Activated CD4-positive, alpha-beta memory T cell treated with anti-CD3 and anti-CD28 coated beads for 36 hours (primary cell): Measurements from ENCODE around the gene POFUT1. TPM values are rescaled to one million over a fixed set of nuclear protein-coding genes. Genes with fewer than 3 reads are reported as not detected.
"Not testable (repeated sequence)": the region's sequence is repeated elsewhere in the genome, so short reads cannot be mapped to it uniquely, and the experiment has no call there.

Source experiments
- CTCF ChIA-PET: fragments of 350-600 bp; sonication (Branson Sonifier 250); formaldehyde crosslinking; loops from one replicate; lab custom pipeline; 2021; ENCODE audit warnings: antibody characterized with exemption, inconsistent platforms; lab: Charles Lee
- POLR2A ChIA-PET: fragments of 350-600 bp; sonication (Branson Sonifier 250); formaldehyde crosslinking; loops from one replicate; lab custom pipeline; 2021; ENCODE audit warnings: antibody characterized with exemption; lab: Charles Lee
- DNase-seq: peaks from one replicate; pipeline ENCODE4 v3.0.0-alpha.2; 2020
- H3K27ac Mint-ChIP-seq: one replicate; pipeline ENCODE4 v1.8.0; 2021; ENCODE audit warnings: mixed read lengths
- H3K27me3 Mint-ChIP-seq: one replicate; pipeline ENCODE4 v1.8.0; 2021; ENCODE audit warnings: mixed read lengths
- H3K36me3 Mint-ChIP-seq: one replicate; pipeline ENCODE4 v1.8.0; 2021; ENCODE audit warnings: mixed read lengths
- H3K4me1 Mint-ChIP-seq: one replicate; pipeline ENCODE4 v1.8.0; 2021; ENCODE audit warnings: low read depth, mixed read lengths
- H3K4me3 Mint-ChIP-seq: one replicate; pipeline ENCODE4 v1.8.0; 2021; ENCODE audit warnings: mild to moderate bottlenecking, mixed read lengths
- H3K9me3 Mint-ChIP-seq: one replicate; pipeline ENCODE4 v1.8.0; 2021; ENCODE audit warnings: mixed read lengths
- intact Hi-C: fragments of 100-400 bp; cut with micrococcal nuclease; formaldehyde crosslinking; loops from one replicate; pipeline ENCODE4 v1.15.1; 2023
- total RNA-seq, 2 experiments: library from RNA; stranded (reverse); gene quantifications; one replicate each; pipeline ENCODE4 v1.2.3, GENCODE V29; 2021

The POFUT1 gene
- total RNA-seq, 2 experiments from 2014 or later = 48.4 to 48.5 TPM

DNA sequence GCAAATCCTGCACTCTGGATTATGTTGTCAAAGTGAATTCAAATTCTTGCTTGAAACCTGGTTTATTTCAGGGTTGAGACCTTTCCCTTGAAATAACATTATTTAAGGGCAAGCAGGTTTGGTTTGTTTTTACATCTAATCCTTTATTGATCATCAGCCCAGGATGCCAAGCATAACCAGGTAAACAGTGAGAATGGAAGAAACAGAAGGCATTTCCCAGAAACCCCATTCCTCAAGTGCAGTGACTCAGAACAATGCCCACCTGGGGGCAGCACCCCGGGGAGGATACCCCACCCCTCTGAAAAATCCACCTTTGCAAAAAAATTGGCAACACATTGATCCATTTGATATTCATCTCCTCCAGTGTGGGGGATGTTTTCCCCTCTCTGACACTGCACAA is 32.5 kb downstream of the POFUT1 start:
- peak overlapping the region; percentile 59 for H3K27ac Mint-ChIP-seq
- H3K4me1 Mint-ChIP-seq = peaks cover 30% of the 10 kb centered on the region
- H3K9me3 Mint-ChIP-seq = no peaks in the 10 kb centered on the region
- intact Hi-C loops = no loop called here
- H3K27me3 Mint-ChIP-seq = no peaks in the 10 kb centered on the region
- CTCF ChIA-PET = interaction anchor here (0.7 kb wide), 2 partner anchors 18 to 324 kb away, joined by 3 read pairs; no protein-coding TSS in a partner anchor
- POLR2A ChIA-PET = no interaction called here
- H3K4me3 Mint-ChIP-seq = no peak overlapping the region
- peaks cover 14% of the 10 kb centered on the region for H3K36me3 Mint-ChIP-seq
- no peak for DNase-seq

DNA sequence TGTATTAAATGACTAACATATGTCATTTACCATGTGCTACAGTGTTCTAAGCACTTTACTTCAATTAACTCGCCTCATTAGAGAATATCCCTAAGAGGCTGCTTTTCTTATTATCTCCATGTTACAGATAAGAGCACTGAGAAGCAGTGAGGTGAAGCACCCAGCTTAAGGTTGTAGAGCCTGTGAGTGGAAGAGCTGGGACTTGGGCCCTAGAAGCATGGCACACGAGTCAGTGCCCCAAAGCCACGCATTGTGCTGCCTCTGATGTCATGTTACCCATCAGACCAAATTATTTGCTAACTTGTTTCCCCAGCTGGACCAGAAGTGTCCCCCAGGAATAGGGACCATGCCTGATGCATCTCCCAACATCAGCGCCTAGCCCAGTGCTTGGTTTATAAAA is 34.1 kb downstream of the POFUT1 start:
- DNase-seq = no peak
- CTCF ChIA-PET = no interaction called here
- Mint-ChIP-seq H3K9me3 (no peaks in the 10 kb centered on the region), H3K27me3 (no peaks in the 10 kb centered on the region), H3K4me1 (peaks cover 29% of the 10 kb centered on the region), H3K36me3 (peaks cover 2% of the 10 kb centered on the region), H3K4me3 (no peak overlapping the region), H3K27ac (no peak overlapping the region)
- intact Hi-C loops = no loop called here
- POLR2A ChIA-PET = no interaction called here

DNA sequence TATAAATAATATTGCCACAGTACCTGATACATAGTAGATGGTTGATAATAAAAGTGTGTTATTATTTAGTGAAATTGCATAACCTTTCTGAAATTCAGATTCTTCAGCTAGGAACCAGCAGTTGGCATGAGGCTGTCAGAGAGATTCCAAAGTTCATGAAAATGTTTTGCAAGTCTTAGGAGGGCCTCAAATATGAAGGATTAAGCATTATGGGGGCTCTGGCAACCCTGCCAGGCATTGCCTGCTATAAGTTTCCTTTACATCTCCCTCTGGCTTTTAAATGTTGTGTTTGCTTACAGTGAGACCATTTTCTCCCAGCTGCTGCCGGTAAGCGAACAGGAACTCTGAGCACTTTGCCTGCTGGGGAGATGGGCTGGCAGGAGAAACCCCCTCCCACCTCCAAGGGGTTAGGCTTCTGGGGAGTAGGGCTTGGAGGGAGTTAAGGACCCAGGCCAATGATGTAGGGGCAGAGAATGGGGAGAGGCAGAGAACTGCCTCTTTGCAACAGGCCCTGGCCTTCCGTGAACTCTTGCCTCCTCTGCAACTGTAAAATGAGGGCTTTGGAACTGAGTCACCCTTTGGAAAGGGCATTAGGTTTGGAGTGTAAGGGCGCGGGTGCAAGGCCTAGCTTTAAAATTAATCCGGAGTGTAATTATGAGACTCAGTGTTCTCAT is 36.6 kb downstream of the POFUT1 start:
- Mint-ChIP-seq H3K27me3 (no peaks in the 10 kb centered on the region), H3K27ac (no peak overlapping the region), H3K9me3 (no peaks in the 10 kb centered on the region), H3K36me3 (no peaks in the 10 kb centered on the region), H3K4me3 (no peak overlapping the region), H3K4me1 (peaks cover 30% of the 10 kb centered on the region)
- intact Hi-C loops = no loop called here
- POLR2A ChIA-PET = no interaction called here
- CTCF ChIA-PET = no interaction called here
- DNase-seq = no peak

DNA sequence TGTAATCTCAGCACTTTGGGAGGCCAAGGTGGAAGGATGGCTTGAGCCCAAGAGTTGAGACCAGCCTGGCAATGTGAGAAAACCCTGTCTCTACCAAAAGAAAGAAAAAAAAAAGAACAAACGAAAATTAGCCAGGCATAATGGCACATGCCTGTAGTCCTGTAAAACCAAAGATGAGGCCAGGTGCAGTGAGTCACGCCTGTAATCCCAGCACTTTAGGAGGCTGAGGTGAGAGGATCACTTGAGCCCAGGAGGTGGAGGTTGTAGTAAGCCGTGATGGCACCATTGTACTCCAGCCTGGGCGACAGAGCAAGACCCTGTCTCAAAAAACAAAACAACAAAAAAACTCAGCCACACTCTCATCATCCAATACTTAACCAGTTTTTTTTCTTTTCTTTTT is 37.3 kb downstream of the POFUT1 start:
- Mint-ChIP-seq H3K9me3 (no peaks in the 10 kb centered on the region), H3K4me1 (peaks cover 33% of the 10 kb centered on the region), H3K4me3 (no peak overlapping the region), H3K36me3 (no peaks in the 10 kb centered on the region), H3K27ac (no peak overlapping the region), H3K27me3 (no peaks in the 10 kb centered on the region)
- ChIA-PET POLR2A (no interaction called here), CTCF (no interaction called here)
- intact Hi-C loops = no loop called here
- DNase-seq = no peak

DNA sequence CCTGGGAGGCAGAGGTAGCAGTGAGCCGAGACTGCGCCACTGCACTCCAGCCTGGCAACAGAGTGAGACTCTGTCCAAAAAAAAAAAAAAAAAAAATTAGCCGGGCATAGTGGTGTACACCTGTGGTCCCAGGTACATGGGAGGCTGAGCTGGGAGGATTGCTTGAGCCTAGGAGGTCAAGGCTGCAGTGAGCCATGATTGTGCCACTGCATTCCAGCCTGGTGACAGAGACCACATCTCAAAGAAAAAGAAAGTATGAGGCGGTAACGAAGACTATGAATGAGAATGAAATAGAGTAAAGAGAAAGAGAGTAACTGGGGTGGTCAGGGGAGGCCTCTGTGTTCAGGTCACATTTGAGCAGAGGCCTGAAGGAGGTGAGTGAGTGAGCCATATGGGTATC is 38.5 kb downstream of the POFUT1 start:
- POLR2A ChIA-PET = interaction anchor here (0.6 to 0.7 kb wide), 2 partner anchors 10 to 14 kb away, joined by 3 read pairs; no protein-coding TSS in a partner anchor

DNA sequence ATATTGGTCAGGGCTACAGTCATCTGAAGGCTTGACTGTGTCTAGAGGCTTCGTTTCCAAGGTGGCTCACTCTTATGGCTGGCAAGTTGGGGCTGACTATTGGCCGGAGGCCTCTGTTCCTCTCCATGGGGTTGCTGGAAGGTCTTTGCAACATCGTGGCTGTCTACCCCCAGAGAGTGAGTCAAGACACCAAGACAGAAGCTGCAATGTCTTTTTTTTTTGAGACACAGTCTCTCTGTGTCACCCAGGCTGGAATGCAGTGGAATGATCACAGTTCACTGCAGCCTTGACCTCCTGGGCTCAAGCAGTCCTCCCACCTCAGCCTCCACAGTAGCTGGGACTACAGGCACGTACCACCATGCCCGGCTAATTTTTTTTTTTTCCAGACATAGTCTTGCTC is 40.4 kb downstream of the POFUT1 start:
- Mint-ChIP-seq H3K27ac (peak overlapping the region; percentile 69), H3K36me3 (no peaks in the 10 kb centered on the region), H3K9me3 (no peaks in the 10 kb centered on the region), H3K27me3 (no peaks in the 10 kb centered on the region), H3K4me1 (peaks cover 47% of the 10 kb centered on the region), H3K4me3 (no peak overlapping the region)
- intact Hi-C loops = no loop called here
- POLR2A ChIA-PET = interaction anchor here (0.7 kb wide), 2 partner anchors 34 to 63 kb away, joined by 3 read pairs; no protein-coding TSS in a partner anchor
- peak; percentile 37 for DNase-seq
- CTCF ChIA-PET = interaction anchor here (0.6 kb wide), 1 partner anchor 54 kb away, joined by 4 read pairs; no protein-coding TSS in a partner anchor

More for the DNA sequence above, 38.5 kb downstream of the POFUT1 start:
- DNase-seq, intact Hi-C loops, H3K4me3 Mint-ChIP-seq, H3K36me3 Mint-ChIP-seq, H3K27me3 Mint-ChIP-seq, H3K9me3 Mint-ChIP-seq, CTCF ChIA-PET, H3K27ac Mint-ChIP-seq: not testable (repeated sequence)
- H3K4me1 Mint-ChIP-seq = peaks cover 31% of the 10 kb centered on the region

DNA sequence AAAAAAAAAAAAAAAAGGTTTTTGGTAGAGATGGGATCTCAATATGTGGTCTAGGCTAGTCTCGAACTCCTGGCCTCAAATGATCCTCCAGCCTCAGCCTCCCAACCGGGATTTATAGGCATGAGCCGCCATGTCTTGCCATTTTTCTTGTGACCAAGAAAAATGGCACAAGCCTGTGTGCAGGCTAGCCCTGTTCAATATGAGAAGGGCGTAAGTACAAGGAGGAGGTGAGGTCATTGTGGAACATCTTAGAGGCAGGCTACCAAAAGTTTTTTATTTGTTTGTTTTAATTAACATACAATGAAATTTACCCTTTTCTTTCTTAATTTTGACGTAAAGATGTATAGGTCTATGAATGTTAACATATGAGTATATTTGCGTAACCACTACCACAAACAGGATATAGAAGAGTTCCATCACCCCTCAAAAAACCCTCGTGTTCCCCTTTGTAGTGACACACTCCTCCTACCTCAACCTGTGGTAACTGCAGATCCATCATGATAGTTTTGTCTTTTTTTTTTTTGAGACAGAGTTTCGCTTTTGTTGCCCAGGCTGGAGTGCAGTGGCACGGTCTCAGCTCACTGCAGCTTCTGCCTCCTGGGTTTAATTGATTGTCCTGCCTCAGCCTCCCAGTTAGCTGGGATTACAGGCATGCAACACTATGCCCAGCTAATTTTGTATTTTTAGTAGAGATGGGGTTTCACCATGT is 41.5 kb downstream of the POFUT1 start:
- CTCF ChIA-PET = no interaction called here
- peak; percentile 55 for DNase-seq
- no peaks in the 10 kb centered on the region for H3K27me3 Mint-ChIP-seq
- peak overlapping the region; percentile 89 for H3K27ac Mint-ChIP-seq
- H3K4me3 Mint-ChIP-seq = no peak overlapping the region
- POLR2A ChIA-PET = interaction anchor here (0.7 to 1.5 kb wide), 4 partner anchors 17 to 36 kb away, joined by 3 to 7 read pairs (median 4); no protein-coding TSS in a partner anchor
- no peaks in the 10 kb centered on the region for H3K36me3 Mint-ChIP-seq
- H3K4me1 Mint-ChIP-seq = peaks cover 55% of the 10 kb centered on the region
- intact Hi-C loops = loop anchor here (1.0 kb wide), 4 partner anchors 17 to 106 kb away; no protein-coding TSS in a partner anchor
- H3K9me3 Mint-ChIP-seq = peaks cover 3% of the 10 kb centered on the region

DNA sequence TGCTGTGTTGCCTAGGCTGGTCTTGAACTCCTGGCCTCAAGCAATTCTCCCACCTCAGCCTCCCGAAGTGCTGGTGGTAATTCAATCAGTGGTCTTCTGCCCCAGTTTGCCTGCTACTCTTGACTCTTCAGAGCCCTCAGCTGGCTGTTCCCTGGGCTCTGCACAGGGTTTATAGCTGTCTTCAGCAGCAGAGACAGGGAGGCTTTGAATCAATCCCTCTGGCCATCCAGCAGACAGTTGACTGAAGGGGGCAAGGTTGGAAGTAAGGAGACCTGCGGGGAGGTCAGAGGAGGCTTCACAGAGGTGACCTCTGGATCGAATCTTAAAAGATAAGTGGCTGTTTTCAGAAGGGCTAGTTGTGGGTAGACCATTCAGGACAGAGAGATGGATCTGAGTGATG is 43.8 kb downstream of the POFUT1 start:
- CTCF ChIA-PET = no interaction called here
- peak overlapping the region; percentile 33 for H3K4me3 Mint-ChIP-seq
- intact Hi-C loops = no loop called here
- peak overlapping the region; percentile 90 for H3K27ac Mint-ChIP-seq
- peaks cover 3% of the 10 kb centered on the region for H3K9me3 Mint-ChIP-seq
- H3K36me3 Mint-ChIP-seq = no peaks in the 10 kb centered on the region
- no peak for DNase-seq
- POLR2A ChIA-PET = interaction anchor here (0.7 to 1.9 kb wide), 5 partner anchors 18 to 46 kb away, joined by 3 to 8 read pairs (median 4); no protein-coding TSS in a partner anchor
- H3K4me1 Mint-ChIP-seq = peaks cover 60% of the 10 kb centered on the region
- no peaks in the 10 kb centered on the region for H3K27me3 Mint-ChIP-seq

DNA sequence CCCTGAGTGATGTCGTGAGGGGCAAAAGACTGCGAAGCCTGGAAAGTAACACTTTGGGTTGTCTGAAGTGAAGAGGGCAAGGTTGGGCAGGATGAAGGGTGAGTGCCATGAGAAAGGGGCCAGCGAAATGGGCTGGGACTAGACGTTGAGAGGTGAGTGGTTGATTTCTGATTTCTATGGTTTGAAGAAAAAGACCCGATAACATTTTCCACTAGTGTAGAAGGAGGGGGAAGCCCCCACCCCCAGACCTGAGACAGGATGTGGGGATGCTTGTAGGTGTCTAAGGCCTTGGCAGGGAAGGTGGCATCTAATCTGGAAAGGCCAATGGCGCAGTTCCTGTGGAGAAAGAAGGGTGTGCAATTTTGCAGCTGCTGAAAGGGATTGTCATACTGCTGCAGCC is 44.5 kb downstream of the POFUT1 start:
- peaks cover 67% of the 10 kb centered on the region for H3K4me1 Mint-ChIP-seq
- POLR2A ChIA-PET = interaction anchor here (0.6 to 1.9 kb wide), 5 partner anchors 18 to 48 kb away, joined by 4 to 11 read pairs (median 5); no protein-coding TSS in a partner anchor

DNA sequence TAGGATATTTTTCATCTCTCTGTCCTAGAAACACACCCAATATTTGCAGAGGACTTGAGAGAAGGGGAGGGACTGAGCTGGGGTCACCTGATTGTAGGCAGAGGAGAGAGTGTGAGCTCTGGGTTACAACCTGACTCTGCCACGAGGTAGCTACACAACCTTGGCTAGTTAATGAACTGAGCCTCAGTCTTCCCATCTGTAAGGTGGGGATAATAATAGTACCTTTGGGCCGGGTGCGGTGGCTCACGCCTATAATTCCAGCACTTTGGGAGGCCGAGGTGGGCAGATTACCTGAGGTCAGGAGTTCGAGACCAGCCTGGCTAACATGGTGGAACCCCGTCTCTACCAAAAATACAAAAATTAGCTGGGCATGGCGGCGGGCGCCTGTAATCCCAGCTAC is 53.3 kb downstream of the POFUT1 start:
- H3K9me3 Mint-ChIP-seq, H3K27ac Mint-ChIP-seq, H3K4me3 Mint-ChIP-seq, H3K36me3 Mint-ChIP-seq, intact Hi-C loops, H3K27me3 Mint-ChIP-seq, POLR2A ChIA-PET, DNase-seq: not testable (repeated sequence)
- H3K4me1 Mint-ChIP-seq = peaks cover 11% of the 10 kb centered on the region
- CTCF ChIA-PET = interaction anchor here (0.6 kb wide), 1 partner anchor 72 kb away, joined by 3 read pairs; no protein-coding TSS in a partner anchor

More for the DNA sequence above, 44.5 kb downstream of the POFUT1 start:
- Mint-ChIP-seq H3K27ac (peak overlapping the region; percentile 90), H3K27me3 (no peaks in the 10 kb centered on the region), H3K9me3 (peaks cover 3% of the 10 kb centered on the region), H3K36me3 (no peaks in the 10 kb centered on the region), H3K4me3 (peak overlapping the region; percentile 53)
- intact Hi-C loops = loop anchor here (1.0 kb wide), 2 partner anchors 25 to 33 kb away; partner anchors contain the start of gene KIF3B
- CTCF ChIA-PET = no interaction called here
- DNase-seq = peak; percentile 94

DNA sequence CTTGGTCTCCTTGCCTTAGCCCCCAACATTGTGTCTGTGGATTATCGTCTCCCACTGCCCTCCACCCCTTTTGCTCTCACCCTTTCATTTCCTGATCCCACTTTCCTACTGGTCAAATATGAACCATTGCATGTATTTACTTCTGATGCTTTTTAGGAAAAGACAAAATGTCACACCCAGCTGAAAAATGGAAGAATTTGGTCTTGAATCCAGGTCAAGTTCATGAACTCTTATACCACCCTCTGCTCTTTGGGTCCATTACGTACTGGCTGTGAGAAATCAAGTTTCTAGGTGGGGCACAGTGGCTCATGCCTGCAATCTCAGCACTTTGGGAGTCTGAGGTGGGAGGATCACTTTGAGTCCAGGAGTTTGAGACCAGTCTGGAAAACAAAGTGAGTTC is 54.0 kb downstream of the POFUT1 start:
- no peak for DNase-seq
- no peak overlapping the region for H3K27ac Mint-ChIP-seq
- H3K4me3 Mint-ChIP-seq = no peak overlapping the region
- ChIA-PET CTCF (interaction anchor here (0.6 kb wide), 1 partner anchor 72 kb away, joined by 3 read pairs; no protein-coding TSS in a partner anchor), POLR2A (no interaction called here)
- no peaks in the 10 kb centered on the region for H3K27me3 Mint-ChIP-seq
- H3K4me1 Mint-ChIP-seq = peaks cover 6% of the 10 kb centered on the region
- no peaks in the 10 kb centered on the region for H3K9me3 Mint-ChIP-seq
- intact Hi-C loops = no loop called here
- H3K36me3 Mint-ChIP-seq = no peaks in the 10 kb centered on the region

DNA sequence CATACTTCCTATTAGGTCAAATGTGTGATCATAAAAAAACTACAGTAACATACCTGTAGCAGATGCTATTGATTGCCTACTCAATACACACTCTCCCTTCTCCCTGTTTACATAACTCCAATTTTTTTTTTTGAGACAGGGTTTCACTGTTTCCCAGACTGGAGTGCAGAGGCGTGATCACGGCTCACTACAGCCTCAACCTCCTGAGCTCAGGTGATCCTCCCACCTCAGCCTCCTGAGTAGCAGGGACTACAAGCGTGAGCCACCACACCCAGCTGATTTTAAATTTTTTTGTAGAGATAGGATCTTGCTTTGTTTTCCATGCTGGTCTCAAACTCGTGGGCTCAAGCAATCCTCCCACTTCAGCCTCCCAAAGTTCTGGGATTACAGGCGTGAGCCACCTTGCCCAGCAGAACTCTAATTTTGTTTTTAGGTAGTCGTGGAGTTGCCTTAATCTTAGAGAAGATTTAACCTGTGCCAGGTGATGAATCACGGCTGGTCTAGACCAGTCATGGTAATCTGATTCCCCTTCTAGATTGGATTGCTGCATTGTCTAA is 55.8 kb downstream of the POFUT1 start:
- POLR2A ChIA-PET = no interaction called here
- Mint-ChIP-seq H3K27ac (no peak overlapping the region), H3K4me3 (no peak overlapping the region), H3K4me1 (no peaks in the 10 kb centered on the region), H3K27me3 (no peaks in the 10 kb centered on the region), H3K9me3 (no peaks in the 10 kb centered on the region), H3K36me3 (no peaks in the 10 kb centered on the region)
- CTCF ChIA-PET = no interaction called here
- intact Hi-C loops = no loop called here
- DNase-seq = no peak
